ENCODE results near the gene ZMIZ1. TPM values are rescaled to one million over a fixed set of nuclear protein-coding genes. Genes with fewer than 3 reads are reported as not detected.

Gene ZMIZ1
- total and polyA plus RNA-seq, 4 donors, result 3.9 to 19.1 (median 9.8) TPM

GRCh38 chr10:79070081-79070605 lies 1.4 kb downstream of the ZMIZ1 start:
- Histone ChIP-seq H3K4me1 (ENCODE audit: control insufficient read depth in 4 of 4, insufficient read depth in 4 of 4, low read length in 3 of 4) (peaks cover 24 to 61% (median 51%) of the 10 kb centered on the region in 4 donors), H3K4me3 (ENCODE audit: low read depth in 1 of 3, low read length in 3 of 3) (peak overlapping the region; percentile 52 to 90 (median 80)), H3K27ac (ENCODE audit: low read depth in 1 of 2, low read length in 2 of 2) (peak overlapping the region; percentile 94 to 97), H3K9ac (ENCODE audit: low read depth in 1 of 2, low read length in 2 of 2) (no peak overlapping the region), H3K36me3 (ENCODE audit: control insufficient read depth in 4 of 4, insufficient read depth in 3 of 4, low read depth in 1 of 4, low read length in 3 of 4) (no peaks in the 10 kb centered on the region), H3K27me3 (ENCODE audit: control insufficient read depth in 4 of 4, insufficient read depth in 4 of 4, low read length in 3 of 4) (no peaks in the 10 kb centered on the region), H3K9me3 (ENCODE audit: control insufficient read depth in 4 of 4, low read length in 3 of 4) (no peaks in the 10 kb centered on the region)
- WGBS, result under 1% methylated on average over 55 of the region's 55 CpGs
- TF ChIP-seq CTCF (IDR thresholded peaks at IDR 0.05; ENCODE audit: low read depth, low read length, missing input control), result no peak
- no peak for TF ChIP-seq ATF3 (IDR thresholded peaks at IDR 0.05)
- no peak for TF ChIP-seq GABPA (IDR thresholded peaks at IDR 0.05 in 1 of 2, conservative IDR thresholded peaks at IDR 0.05 in 1 of 2)
- no peak for TF ChIP-seq NR2F2 (IDR thresholded peaks at IDR 0.05)
- no peak for TF ChIP-seq RAD21 (IDR thresholded peaks at IDR 0.05)
- TF ChIP-seq FOXA2 (IDR thresholded peaks at IDR 0.05), result no peak
- no peak for TF ChIP-seq JUND (IDR thresholded peaks at IDR 0.05)
- TF ChIP-seq FOXA1 (IDR thresholded peaks at IDR 0.05), result no peak
- TF ChIP-seq ZBTB33 (IDR thresholded peaks at IDR 0.05), result no peak
- no peak for TF ChIP-seq RXRA (IDR thresholded peaks at IDR 0.05)
- peak; percentile 57 for DNase-seq (ENCODE audit: low spot score)

GRCh38 chr10:79070606-79071395 lies 2.0 kb downstream of the ZMIZ1 start:
- Histone ChIP-seq H3K27me3 (ENCODE audit: control insufficient read depth in 4 of 4, insufficient read depth in 4 of 4, low read length in 3 of 4) (no peaks in the 10 kb centered on the region), H3K36me3 (ENCODE audit: control insufficient read depth in 4 of 4, insufficient read depth in 3 of 4, low read depth in 1 of 4, low read length in 3 of 4) (no peaks in the 10 kb centered on the region), H3K9ac (ENCODE audit: low read depth in 1 of 2, low read length in 2 of 2) (peak overlapping the region; percentile 62 to 95), H3K27ac (ENCODE audit: low read depth in 1 of 2, low read length in 2 of 2) (peak overlapping the region; percentile 94 to 97), H3K4me1 (ENCODE audit: control insufficient read depth in 4 of 4, insufficient read depth in 4 of 4, low read length in 3 of 4) (peaks cover 25 to 67% (median 57%) of the 10 kb centered on the region in 4 donors), H3K4me3 (ENCODE audit: low read depth in 1 of 3, low read length in 3 of 3) (peak overlapping the region; percentile 52 to 90 (median 80)), H3K9me3 (ENCODE audit: control insufficient read depth in 4 of 4, low read length in 3 of 4) (no peaks in the 10 kb centered on the region)
- WGBS, result 2% methylated on average over 32 of the region's 32 CpGs
- peak; percentile 77 for DNase-seq (ENCODE audit: low spot score)
- TF ChIP-seq REST (IDR thresholded peaks at IDR 0.05) (peak; percentile 55), RXRA (IDR thresholded peaks at IDR 0.05) (peak; percentile 86 to 88), ATF3 (IDR thresholded peaks at IDR 0.05) (peak; percentile 31), TAF1 (conservative IDR thresholded peaks at IDR 0.05) (peak; percentile 6), EGR1 (IDR thresholded peaks at IDR 0.05; ENCODE audit: low read depth in 2 of 2) (peak in 1 of 2 donors; percentile 76), MAX (IDR thresholded peaks at IDR 0.05) (no peak), HNF4G (IDR thresholded peaks at IDR 0.05) (peak; percentile 60), SP1 (IDR thresholded peaks at IDR 0.05) (peak; percentile 82), HNF4A (conservative IDR thresholded peaks at IDR 0.05) (peak; percentile 74 to 84), GABPA (IDR thresholded peaks at IDR 0.05 in 1 of 2, conservative IDR thresholded peaks at IDR 0.05 in 1 of 2) (no peak), CTCF (IDR thresholded peaks at IDR 0.05; ENCODE audit: low read depth, low read length, missing input control) (no peak), FOXA2 (IDR thresholded peaks at IDR 0.05) (peak; percentile 43), FOXA1 (IDR thresholded peaks at IDR 0.05) (peak; percentile 77), RAD21 (IDR thresholded peaks at IDR 0.05) (peak; percentile 63 to 75), JUND (IDR thresholded peaks at IDR 0.05) (peak; percentile 61 to 69)
